Psoas muscle (tissue), 8 donors: ENCODE data around the gene SRP9. TPM values are rescaled to one million over a fixed set of nuclear protein-coding genes. Genes with fewer than 3 reads are reported as not detected.

Experiments
- ATAC-seq, 4 donors: fragments of 200-7000 bp; cut with Tn5 transposase; one replicate each; pipeline ENCODE4 v1.9.1; 2020; ENCODE audit warnings: moderate library complexity in 3 of 4, mild to moderate bottlenecking in 2 of 4
- DNase-seq, 2 donors: peaks; one replicate each; pipeline ENCODE4 v3.0.0-alpha.2; 2020
- H3K27ac ChIP-seq: fragments of 200-600 bp; one replicate; pipeline ENCODE4 v1.8.0; 2022
- H3K27me3 ChIP-seq, 3 donors: fragments of 200-600 bp in 1 of 3; one replicate each; pipeline versions ENCODE4 v1.6.1 to v1.8.0; 2013 to 2022; ENCODE audit warnings: low read length in 2 of 3, mild to moderate bottlenecking in 2 of 3, moderate library complexity in 1 of 3; ENCODE audit not compliant: insufficient read depth in 3 of 3
- H3K36me3 ChIP-seq, 2 donors: fragments of 200-600 bp in 1 of 2; one replicate each; pipeline versions ENCODE4 v1.6.1 to v1.8.0; 2013 to 2022; ENCODE audit warnings: low read depth in 1 of 2, mild to moderate bottlenecking in 1 of 2, moderate library complexity in 1 of 2; ENCODE audit not compliant: insufficient read depth in 1 of 2
- H3K4me1 ChIP-seq: fragments of 200-600 bp; one replicate; pipeline ENCODE4 v1.8.0; 2022
- H3K4me3 ChIP-seq: fragments of 200-600 bp; one replicate; pipeline ENCODE4 v1.8.0; 2022; ENCODE audit warnings: mild to moderate bottlenecking
- H3K9me3 ChIP-seq: fragments of 200-600 bp; one replicate; pipeline ENCODE4 v1.8.0; 2022
- WGBS, 3 donors: extraction: QIAGEN DNeasy Blood & Tissue Kit; methylation state at CpG; one replicate each; pipeline versions ENCODE4 v1.1.6 to v1.1.7; 2013; 5-methylcytosine and 5-hydroxymethylcytosine counted together
- intact Hi-C, 2 donors: fragments of 100-400 bp; cut with DNase I; formaldehyde crosslinking; loops; one replicate each; pipeline versions ENCODE4 v1.11.0 to v1.14.2; 2022
- polyA plus RNA-seq, 3 donors: library from polyadenylated mRNA; stranded (reverse); fragments of 200-250 nt; gene quantifications; one replicate each; pipeline ENCODE4 v1.2.3, GENCODE V29; 2013
- total RNA-seq, 4 donors: library from RNA; stranded (reverse); fragmentation: NEBNext Ultra II Directional in 2 of 4; extraction: Animal tissue kit (Norgen Biotek cat#: 25700) in 2 of 4; gene quantifications; one replicate each; pipeline versions ENCODE4 v1.2.1 to v1.2.4, GENCODE V29; 2021 to 2023
- TF ChIP-seq, protein P1 (sequence below): fragments of 200-600 bp; IDR thresholded peaks from one replicate; pipeline ENCODE4 v1.8.0; 2022; ENCODE audit warnings: antibody characterized with exemption
- donor health status: healthy with polysubstance abuse.
- donor health status: DM: no; HTN: no; CAD: no; lungs with moderate emphysema.
- donor health status: Bipolar disorder and iron deficiency.
- donor health status: healthy.
- donor health status: DM: yes; HTN: yes; CAD: no.
- donor health status: DM: no; HTN: no; CAD: no.
- donor health status: DM: no; HTN: no; CAD: no.
- donor health status: DM: yes; HTN: yes; CAD: no.

Gene SRP9
- total and polyA plus RNA-seq, 7 donors, result 137 to 216 (median 143) TPM

GRCh38 chr1:225819346-225820192, 41.9 kb downstream of the SRP9 start:
- Histone ChIP-seq H3K4me1 (peaks cover 68% of the 10 kb centered on the region), H3K9me3 (no peaks in the 10 kb centered on the region), H3K4me3 (no peak overlapping the region), H3K36me3 (no peaks in the 10 kb centered on the region), H3K27me3 (no peaks in the 10 kb centered on the region), H3K27ac (peak overlapping the region; percentile 75)
- intact Hi-C loops, result loop anchor here in 1 of 2 donors (5.0 kb wide), 2 partner anchors 58 to 167 kb away; partner anchors contain the start of gene ENAH
- peak in 3 of 4 donors; percentile 13 to 44 (median 35) for ATAC-seq
- DNase-seq, result no peak
- 46 to 79% (median 59%) methylated on average over 12 of the region's 12 CpGs for WGBS, 3 donors
- TF ChIP-seq, protein P1, sequence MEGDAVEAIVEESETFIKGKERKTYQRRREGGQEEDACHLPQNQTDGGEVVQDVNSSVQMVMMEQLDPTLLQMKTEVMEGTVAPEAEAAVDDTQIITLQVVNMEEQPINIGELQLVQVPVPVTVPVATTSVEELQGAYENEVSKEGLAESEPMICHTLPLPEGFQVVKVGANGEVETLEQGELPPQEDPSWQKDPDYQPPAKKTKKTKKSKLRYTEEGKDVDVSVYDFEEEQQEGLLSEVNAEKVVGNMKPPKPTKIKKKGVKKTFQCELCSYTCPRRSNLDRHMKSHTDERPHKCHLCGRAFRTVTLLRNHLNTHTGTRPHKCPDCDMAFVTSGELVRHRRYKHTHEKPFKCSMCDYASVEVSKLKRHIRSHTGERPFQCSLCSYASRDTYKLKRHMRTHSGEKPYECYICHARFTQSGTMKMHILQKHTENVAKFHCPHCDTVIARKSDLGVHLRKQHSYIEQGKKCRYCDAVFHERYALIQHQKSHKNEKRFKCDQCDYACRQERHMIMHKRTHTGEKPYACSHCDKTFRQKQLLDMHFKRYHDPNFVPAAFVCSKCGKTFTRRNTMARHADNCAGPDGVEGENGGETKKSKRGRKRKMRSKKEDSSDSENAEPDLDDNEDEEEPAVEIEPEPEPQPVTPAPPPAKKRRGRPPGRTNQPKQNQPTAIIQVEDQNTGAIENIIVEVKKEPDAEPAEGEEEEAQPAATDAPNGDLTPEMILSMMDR, result no peak

DNA sequence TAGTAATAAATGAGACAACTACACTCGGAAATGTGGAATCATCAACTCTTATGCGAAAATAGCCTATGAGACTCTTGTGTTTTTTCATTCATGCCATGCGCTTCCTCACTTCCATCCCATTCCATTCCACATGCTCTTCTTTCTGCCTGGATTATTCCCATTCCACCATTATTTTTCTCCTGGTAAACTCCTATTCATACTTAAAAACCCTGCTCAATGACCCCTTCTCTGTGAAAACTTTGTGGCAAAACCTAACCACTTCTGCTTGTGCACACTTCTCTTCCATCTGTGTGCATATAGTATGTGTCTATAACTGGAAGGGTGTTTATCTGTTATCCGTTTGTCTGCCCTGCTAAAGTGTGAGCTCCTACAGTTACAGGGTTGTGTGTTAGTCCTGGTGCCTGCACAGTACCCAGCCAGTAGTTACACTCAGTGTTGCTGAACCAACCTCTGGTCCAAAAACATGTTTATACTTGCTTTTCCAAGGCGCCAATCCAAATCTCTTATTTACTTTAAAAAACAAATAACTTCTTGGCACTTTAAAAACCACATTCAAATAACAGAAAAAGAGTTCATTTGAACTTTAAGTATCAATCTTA, 43.0 kb downstream of the SRP9 start:
- Histone ChIP-seq H3K27ac (peak overlapping the region; percentile 75), H3K27me3 (no peaks in the 10 kb centered on the region), H3K36me3 (no peaks in the 10 kb centered on the region), H3K4me1 (peaks cover 68% of the 10 kb centered on the region), H3K9me3 (no peaks in the 10 kb centered on the region), H3K4me3 (no peak overlapping the region)
- WGBS, 3 donors, result 88 to 94% (median 88%) methylated on average over 5 of the region's 5 CpGs
- ATAC-seq (no peak), DNase-seq (no peak)
- intact Hi-C loops, result loop anchor here in 1 of 2 donors (5.0 kb wide), 1 partner anchor 57 kb away; no protein-coding TSS in a partner anchor
- TF ChIP-seq, protein P1, result no peak

DNA sequence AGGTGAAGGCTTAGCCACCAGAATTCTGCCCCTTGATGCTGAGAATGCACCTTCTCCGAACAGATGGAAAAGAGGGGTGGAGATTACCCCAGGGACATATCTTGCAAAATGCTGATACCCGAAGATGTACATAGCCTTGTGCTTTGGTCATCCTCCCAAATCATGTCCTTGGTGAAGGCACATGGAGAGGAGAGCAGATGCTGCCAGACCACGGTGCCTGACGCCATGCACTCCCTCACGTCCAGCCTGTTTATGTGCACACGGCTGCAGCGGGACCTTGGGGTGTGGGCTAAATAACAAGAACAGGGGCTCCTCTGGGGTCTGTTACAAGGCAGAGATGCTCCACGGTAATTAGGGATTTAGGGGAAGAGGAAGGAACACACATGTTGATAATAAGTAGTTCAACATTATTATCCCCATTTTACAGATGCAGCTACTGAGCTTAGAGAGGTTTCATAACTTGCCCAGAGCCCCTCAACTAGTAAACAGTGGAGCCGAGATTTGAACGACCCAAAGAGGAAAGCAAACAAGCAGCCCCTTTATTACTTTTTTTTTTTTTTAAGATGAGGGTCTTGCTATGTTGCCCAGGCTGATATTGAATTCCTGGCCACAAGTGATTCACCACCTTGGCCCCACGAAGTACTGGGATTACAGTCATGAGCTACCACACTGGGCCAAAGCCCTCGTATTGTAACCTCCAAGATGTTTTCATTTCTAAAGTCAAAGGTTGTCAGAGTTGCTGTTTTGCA, 45.2 kb downstream of the SRP9 start:
- no peak overlapping the region for H3K4me3 ChIP-seq
- intact Hi-C loops, result loop anchor here in 1 of 2 donors (5.0 kb wide), 1 partner anchor 54 kb away; no protein-coding TSS in a partner anchor
- WGBS, 3 donors, result 49 to 80% (median 56%) methylated on average over 12 of the region's 12 CpGs
- ATAC-seq, result peak in 1 of 4 donors; percentile 18
- peaks cover 55% of the 10 kb centered on the region for H3K4me1 ChIP-seq
- no peaks in the 10 kb centered on the region for H3K36me3 ChIP-seq
- H3K27me3 ChIP-seq, result no peaks in the 10 kb centered on the region
- H3K9me3 ChIP-seq, result no peaks in the 10 kb centered on the region
- DNase-seq, result peak in 1 of 2 donors; percentile 52
- H3K27ac ChIP-seq, result peak overlapping the region; percentile 18
- TF ChIP-seq, protein P1, result no peak

DNA sequence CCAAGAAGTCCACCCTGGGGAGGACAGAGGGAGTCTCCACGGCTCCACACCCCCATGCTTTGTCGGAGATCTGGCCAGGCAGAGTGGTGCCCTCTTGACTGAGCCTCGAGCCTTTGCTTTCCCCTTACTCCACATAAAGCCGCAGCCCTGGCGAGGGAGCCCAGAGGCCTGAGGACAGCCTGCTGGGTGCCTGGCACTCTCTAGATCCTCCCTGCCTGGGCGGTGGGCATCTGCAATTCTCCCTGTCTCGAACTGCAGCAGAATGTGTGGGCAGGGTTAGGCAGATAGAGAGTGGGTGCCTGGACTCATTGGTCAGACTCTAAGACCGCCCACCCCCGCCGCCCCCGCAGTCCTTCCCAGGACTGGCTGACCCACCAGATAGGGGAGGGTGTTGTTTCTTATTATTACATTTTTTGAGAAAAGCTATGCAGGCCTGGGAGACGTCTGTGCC, 46.2 kb downstream of the SRP9 start:
- WGBS, 3 donors, result 78 to 86% (median 80%) methylated on average over 12 of the region's 12 CpGs
- H3K27me3 ChIP-seq, result no peaks in the 10 kb centered on the region
- peak in 1 of 2 donors; percentile 30 for DNase-seq
- H3K9me3 ChIP-seq, result no peaks in the 10 kb centered on the region
- ATAC-seq, result no peak
- TF ChIP-seq, protein P1, result no peak
- intact Hi-C loops, result loop anchor here in 1 of 2 donors (5.0 kb wide), 1 partner anchor 53 kb away; no protein-coding TSS in a partner anchor
- no peak overlapping the region for H3K4me3 ChIP-seq
- no peak overlapping the region for H3K27ac ChIP-seq
- peaks cover 51% of the 10 kb centered on the region for H3K4me1 ChIP-seq
- H3K36me3 ChIP-seq, result peaks cover 0 to 7% of the 10 kb centered on the region in 2 donors
